Fibroblast of lung (primary cell): ENCODE results near the gene SPEF1. TPM values are rescaled to one million over a fixed set of nuclear protein-coding genes. Genes with fewer than 3 reads are reported as not detected.

Experiments used
- DNase-seq, 2 donors: peaks; one replicate each; pipeline versions ENCODE4 v3.0.0 to v3.0.0-alpha.2; 2010; ENCODE audit warnings: low read depth in 2 of 2
- H2AFZ ChIP-seq: 2 replicates; pipeline ENCODE4 v1.5.1; 2012; ENCODE audit warnings: low read length, control low read depth, inconsistent platforms
- H3K27ac ChIP-seq: 2 replicates; pipeline ENCODE4 v1.5.1; 2011; ENCODE audit warnings: low read length, control low read depth; ENCODE audit not compliant: insufficient read depth
- H3K27me3 ChIP-seq: 2 replicates; pipeline ENCODE4 v1.5.1; 2011; ENCODE audit warnings: mild to moderate bottlenecking, low read length; ENCODE audit not compliant: control insufficient read depth, insufficient read depth
- H3K36me3 ChIP-seq: 2 replicates; pipeline ENCODE4 v1.5.1; 2011; ENCODE audit warnings: low read length; ENCODE audit not compliant: control insufficient read depth, insufficient read depth
- H3K4me1 ChIP-seq: 2 replicates; pipeline ENCODE4 v1.5.1; 2011; ENCODE audit warnings: low read length; ENCODE audit not compliant: control insufficient read depth, insufficient read depth; ENCODE audit errors: extremely low read depth
- H3K4me2 ChIP-seq: 2 replicates; pipeline ENCODE4 v1.5.1; 2011; ENCODE audit warnings: low read length, control low read depth; ENCODE audit not compliant: insufficient read depth; ENCODE audit errors: extremely low read depth
- H3K4me3 ChIP-seq, 4 experiments: fragments of 200-600 bp in 1 of 4; sonication (generic) in 1 of 4; replicated peaks in 1 of 4; 2 replicates each; pipeline ENCODE4 v1.5.1; 2011 to 2016; ENCODE audit warnings: low read length in 4 of 4, low read depth in 3 of 4, mild to moderate bottlenecking in 3 of 4, control low read depth in 2 of 4, inconsistent platforms in 1 of 4, mixed read lengths in 1 of 4; ENCODE audit not compliant: insufficient read depth in 1 of 4; ENCODE audit errors: control extremely low read depth in 1 of 4
- H3K79me2 ChIP-seq: 2 replicates; pipeline ENCODE4 v1.5.1; 2012; ENCODE audit warnings: mild to moderate bottlenecking, low read length, inconsistent platforms; ENCODE audit not compliant: control insufficient read depth, insufficient read depth
- H3K9ac ChIP-seq: 2 replicates; pipeline ENCODE4 v1.5.1; 2011; ENCODE audit warnings: mild to moderate bottlenecking, low read length, control low read depth; ENCODE audit not compliant: insufficient read depth
- H3K9me3 ChIP-seq: 2 replicates; pipeline ENCODE4 v1.5.1; 2012; ENCODE audit warnings: low read depth, low read length; ENCODE audit not compliant: control insufficient read depth, insufficient read depth
- H4K20me1 ChIP-seq: 2 replicates; pipeline ENCODE4 v1.5.1; 2011; ENCODE audit warnings: low read length; ENCODE audit not compliant: control insufficient read depth, insufficient read depth; ENCODE audit errors: extremely low read depth
- EZH2 ChIP-seq: IDR thresholded peaks from 2 replicates; pipeline ENCODE4 v1.5.1; 2012; ENCODE audit warnings: low read length, control low read depth, mild to moderate bottlenecking; ENCODE audit errors: missing control alignments
- polyA plus RNA-seq, 2 donors: library from polyadenylated mRNA; depleted of rRNA in 1 of 2; stranded (reverse) in 1 of 2; unstranded in 1 of 2; fragments of >200 nt; gene quantifications; 2 replicates each; pipeline ENCODE4 v1.2.1, GENCODE V29; 2011 to 2012; ENCODE audit warnings: missing spikeins in 1 of 2
- total RNA-seq: library from RNA; depleted of rRNA; stranded (reverse); fragments of >200 nt; gene quantifications from 2 replicates; pipeline ENCODE4 v1.2.1, GENCODE V29; 2014
- TF ChIP-seq, protein P1 (sequence below), 2 donors: IDR thresholded peaks in 1 of 2; conservative IDR thresholded peaks in 1 of 2; 1 replicate in 1 of 2; 2 replicates in 1 of 2; pipeline ENCODE4 v1.5.1; 2011 to 2012; ENCODE audit warnings: low read length in 2 of 2, control low read depth in 1 of 2, inconsistent platforms in 1 of 2, low read depth in 1 of 2, mild to moderate bottlenecking in 1 of 2

SPEF1 gene
- total and polyA plus RNA-seq, 2 donors (not counting 1 experiment from before 2014, with no cell fraction given), result 0.07 to 0.17 TPM

DNA sequence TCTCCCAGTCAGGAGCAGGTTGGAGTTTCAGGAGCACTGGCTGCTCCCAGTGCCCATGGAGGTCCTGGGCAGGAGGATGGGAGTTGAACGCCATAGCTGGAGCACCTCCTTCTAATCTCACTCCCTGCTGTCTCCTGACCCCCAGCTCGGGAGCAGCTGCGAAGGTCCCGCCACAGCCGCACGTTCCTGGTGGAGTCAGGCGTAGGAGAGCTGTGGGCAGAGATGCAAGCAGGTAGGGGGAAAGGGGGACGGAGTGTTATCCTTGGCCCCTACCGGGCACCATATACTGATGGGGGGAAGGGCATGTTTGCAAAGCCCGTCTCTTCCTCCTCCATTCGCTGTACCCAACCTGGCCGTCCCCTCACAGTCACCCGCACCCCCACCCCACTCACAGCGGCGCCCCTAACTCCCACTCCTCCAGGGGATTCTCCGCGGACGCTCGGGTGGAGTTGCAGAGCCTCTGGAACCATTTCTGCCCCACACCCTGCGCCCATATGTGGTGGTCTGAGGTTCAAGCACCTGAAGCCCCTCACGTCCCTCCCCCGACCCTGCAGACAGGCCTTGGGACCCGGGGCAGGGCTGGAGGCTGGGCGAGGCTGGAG, 32.1 kb downstream of the SPEF1 start:
- Histone ChIP-seq H3K9me3 (no peaks in the 10 kb centered on the region), H3K4me1 (no peaks in the 10 kb centered on the region), H3K4me3 (no peak overlapping the region), H3K4me2 (no peak overlapping the region), H3K79me2 (no peaks in the 10 kb centered on the region), H2AFZ (no peak overlapping the region), H3K36me3 (no peaks in the 10 kb centered on the region), H3K9ac (no peak overlapping the region), H3K27me3 (no peaks in the 10 kb centered on the region), H3K27ac (no peak overlapping the region), H4K20me1 (no peaks in the 10 kb centered on the region)
- TF ChIP-seq EZH2, result no peak
- TF ChIP-seq, protein P1, sequence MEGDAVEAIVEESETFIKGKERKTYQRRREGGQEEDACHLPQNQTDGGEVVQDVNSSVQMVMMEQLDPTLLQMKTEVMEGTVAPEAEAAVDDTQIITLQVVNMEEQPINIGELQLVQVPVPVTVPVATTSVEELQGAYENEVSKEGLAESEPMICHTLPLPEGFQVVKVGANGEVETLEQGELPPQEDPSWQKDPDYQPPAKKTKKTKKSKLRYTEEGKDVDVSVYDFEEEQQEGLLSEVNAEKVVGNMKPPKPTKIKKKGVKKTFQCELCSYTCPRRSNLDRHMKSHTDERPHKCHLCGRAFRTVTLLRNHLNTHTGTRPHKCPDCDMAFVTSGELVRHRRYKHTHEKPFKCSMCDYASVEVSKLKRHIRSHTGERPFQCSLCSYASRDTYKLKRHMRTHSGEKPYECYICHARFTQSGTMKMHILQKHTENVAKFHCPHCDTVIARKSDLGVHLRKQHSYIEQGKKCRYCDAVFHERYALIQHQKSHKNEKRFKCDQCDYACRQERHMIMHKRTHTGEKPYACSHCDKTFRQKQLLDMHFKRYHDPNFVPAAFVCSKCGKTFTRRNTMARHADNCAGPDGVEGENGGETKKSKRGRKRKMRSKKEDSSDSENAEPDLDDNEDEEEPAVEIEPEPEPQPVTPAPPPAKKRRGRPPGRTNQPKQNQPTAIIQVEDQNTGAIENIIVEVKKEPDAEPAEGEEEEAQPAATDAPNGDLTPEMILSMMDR (conservative IDR thresholded peaks at IDR 0.05 in 1 of 2, IDR thresholded peaks at IDR 0.05 in 1 of 2; ENCODE audit: low read depth in 1 of 2, low read length in 2 of 2), result no peak
- DNase-seq, result no peak

- DNase-seq, result no peak
Measured at GRCh38 chr20:3748073-3748472, 33.2 kb downstream of the SPEF1 start.

GRCh38 chr20:3747471-3747870, 33.8 kb downstream of the SPEF1 start:
- no peaks in the 10 kb centered on the region for H3K79me2 ChIP-seq
- no peak overlapping the region for H3K9ac ChIP-seq
- no peak overlapping the region for H2AFZ ChIP-seq
- TF ChIP-seq EZH2, result no peak
- TF ChIP-seq, protein P1 (conservative IDR thresholded peaks at IDR 0.05 in 1 of 2, IDR thresholded peaks at IDR 0.05 in 1 of 2; ENCODE audit: low read depth in 1 of 2, low read length in 2 of 2), result no peak
- no peak for DNase-seq
- no peak overlapping the region for H3K4me3 ChIP-seq
- no peak overlapping the region for H3K4me2 ChIP-seq
- H3K36me3 ChIP-seq, result no peaks in the 10 kb centered on the region
- no peaks in the 10 kb centered on the region for H3K4me1 ChIP-seq
- H3K27ac ChIP-seq, result no peak overlapping the region
- H4K20me1 ChIP-seq, result no peaks in the 10 kb centered on the region
- no peaks in the 10 kb centered on the region for H3K9me3 ChIP-seq
- no peaks in the 10 kb centered on the region for H3K27me3 ChIP-seq

More at GRCh38 chr20:3748073-3748472, 33.2 kb downstream of the SPEF1 start:
- H3K4me3 ChIP-seq, result no peak overlapping the region
- H3K9ac ChIP-seq, result no peak overlapping the region
- no peaks in the 10 kb centered on the region for H3K79me2 ChIP-seq
- H4K20me1 ChIP-seq, result no peaks in the 10 kb centered on the region
- H2AFZ ChIP-seq, result no peak overlapping the region
- H3K36me3 ChIP-seq, result no peaks in the 10 kb centered on the region
- no peaks in the 10 kb centered on the region for H3K9me3 ChIP-seq
- no peak overlapping the region for H3K4me2 ChIP-seq
- TF ChIP-seq EZH2, result no peak
- TF ChIP-seq, protein P1 (conservative IDR thresholded peaks at IDR 0.05 in 1 of 2, IDR thresholded peaks at IDR 0.05 in 1 of 2; ENCODE audit: low read depth in 1 of 2, low read length in 2 of 2), result no peak
- H3K4me1 ChIP-seq, result no peaks in the 10 kb centered on the region
- no peak overlapping the region for H3K27ac ChIP-seq
- no peaks in the 10 kb centered on the region for H3K27me3 ChIP-seq
